Inflammatory macrophage (primary cell): ENCODE results near the gene YPEL1.
A peak's percentile ranks its signal among the peaks of the same experiment; 100 is the strongest.
"Not testable (repeated sequence)": the region's sequence is repeated elsewhere in the genome, so short reads cannot be mapped to it uniquely, and the experiment has no call there.

Source experiments
- DNase-seq, 2 donors: peaks; one replicate each; pipeline ENCODE4 v3.0.0-alpha.2; 2020 to 2022

YPEL1 gene

GRCh38 chr22:21753374-21754111 is 17.9 kb upstream of the YPEL1 start:
- DNase-seq = no peak

GRCh38 chr22:21752276-21752675 is 16.7 kb upstream of the YPEL1 start:
- no peak for DNase-seq

GRCh38 chr22:21745948-21746347 is 10.4 kb upstream of the YPEL1 start:
- DNase-seq = no peak

GRCh38 chr22:21744917-21745316 is 9.3 kb upstream of the YPEL1 start:
- DNase-seq = not testable (repeated sequence)

- DNase-seq = no peak
These were observed 6.2 kb upstream of the YPEL1 start for GRCh38 chr22:21741790-21742189.

GRCh38 chr22:21741059-21741458 is 5.5 kb upstream of the YPEL1 start:
- no peak for DNase-seq

GRCh38 chr22:21739828-21740377 is 4.3 kb upstream of the YPEL1 start:
- no peak for DNase-seq

GRCh38 chr22:21738966-21739365 is 3.4 kb upstream of the YPEL1 start:
- no peak for DNase-seq

GRCh38 chr22:21738081-21738480 is 2.5 kb upstream of the YPEL1 start:
- DNase-seq = no peak

- DNase-seq = no peak
These were observed 1.4 kb upstream of the YPEL1 start for GRCh38 chr22:21736948-21737347.

GRCh38 chr22:21736084-21736642 is 569 bp upstream of the YPEL1 start:
- no peak for DNase-seq

- DNase-seq = no peak
These were observed 924 bp downstream of the YPEL1 start for GRCh38 chr22:21734540-21735199.

- no peak for DNase-seq
These were observed 4.1 kb downstream of the YPEL1 start for GRCh38 chr22:21731503-21731902.

GRCh38 chr22:21730535-21731308 is 4.9 kb downstream of the YPEL1 start:
- DNase-seq = no peak

GRCh38 chr22:21729184-21729583 is 6.4 kb downstream of the YPEL1 start:
- DNase-seq = not testable (repeated sequence)

- DNase-seq = no peak
These were observed 7.3 kb downstream of the YPEL1 start for GRCh38 chr22:21728270-21728669.

GRCh38 chr22:21727768-21728167 is 7.8 kb downstream of the YPEL1 start:
- no peak for DNase-seq

- DNase-seq = no peak
These were observed 8.4 kb downstream of the YPEL1 start for GRCh38 chr22:21727159-21727558.

GRCh38 chr22:21726650-21727049 is 8.9 kb downstream of the YPEL1 start:
- DNase-seq = peak; percentile 18 to 34

- DNase-seq = no peak
These were observed 9.5 kb downstream of the YPEL1 start for GRCh38 chr22:21725956-21726649.

- not testable (repeated sequence) for DNase-seq
These were observed 11.1 kb downstream of the YPEL1 start for GRCh38 chr22:21724496-21724895.

- not testable (repeated sequence) for DNase-seq
These were observed 14.3 kb downstream of the YPEL1 start for GRCh38 chr22:21721195-21721852.
